ENCODE data around the gene CDC42BPA.
"Not testable (repeated sequence)": the region's sequence is repeated elsewhere in the genome, so short reads cannot be mapped to it uniquely, and the experiment has no call there.

Gene CDC42BPA

DNA sequence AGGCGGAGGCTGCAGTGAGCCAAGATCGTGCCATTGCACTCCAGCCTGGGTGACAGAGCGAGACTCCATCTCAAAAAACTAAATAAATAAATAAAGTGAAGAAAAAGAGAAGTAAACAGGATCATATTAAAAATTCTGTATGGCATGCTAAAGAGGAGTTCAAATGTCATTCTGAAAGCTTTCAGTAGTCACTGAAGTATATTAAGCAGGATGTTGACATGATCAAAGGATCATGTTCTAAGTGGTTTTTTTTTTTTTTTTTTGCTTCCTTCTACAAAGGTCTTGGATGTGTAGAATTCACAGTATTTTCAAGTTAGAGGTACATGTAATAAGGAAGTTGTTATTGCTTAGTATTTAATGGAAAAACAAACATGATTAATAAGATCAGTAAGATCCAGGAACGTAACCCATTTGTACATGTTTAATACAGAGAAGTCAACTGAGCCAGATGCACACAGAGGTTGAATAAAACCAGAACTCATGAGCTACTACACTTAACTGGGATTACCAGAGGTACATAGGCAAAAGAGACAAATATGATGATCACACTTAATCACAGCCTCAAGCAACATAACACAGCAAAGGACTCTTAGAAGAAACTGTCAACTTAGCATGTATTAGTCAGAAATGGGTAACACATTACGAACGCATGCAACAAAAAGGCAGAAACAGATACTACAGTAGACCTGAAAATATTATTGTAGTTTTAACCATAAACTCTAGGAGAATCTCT, 12.2 kb downstream of the CDC42BPA start:
- DNase-seq = no peak

DNA sequence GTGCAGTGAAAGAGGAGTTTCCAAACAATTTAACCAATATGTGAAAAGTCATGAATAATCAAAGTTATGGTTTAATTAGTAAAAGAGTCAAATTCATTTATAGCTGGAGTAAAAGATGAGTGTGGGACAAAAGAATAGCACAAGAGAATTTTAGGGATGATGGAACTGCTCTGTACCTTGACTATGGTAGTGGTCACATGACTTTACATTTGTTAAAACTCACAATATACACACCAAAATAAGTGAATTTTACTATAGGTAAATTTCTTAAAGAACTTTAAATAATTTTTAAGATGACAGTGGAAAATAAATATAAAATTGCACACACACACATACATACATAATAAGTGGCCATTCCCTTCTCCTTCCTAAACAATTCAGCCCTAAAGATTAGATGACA, 13.6 kb downstream of the CDC42BPA start:
- DNase-seq = no peak

DNA sequence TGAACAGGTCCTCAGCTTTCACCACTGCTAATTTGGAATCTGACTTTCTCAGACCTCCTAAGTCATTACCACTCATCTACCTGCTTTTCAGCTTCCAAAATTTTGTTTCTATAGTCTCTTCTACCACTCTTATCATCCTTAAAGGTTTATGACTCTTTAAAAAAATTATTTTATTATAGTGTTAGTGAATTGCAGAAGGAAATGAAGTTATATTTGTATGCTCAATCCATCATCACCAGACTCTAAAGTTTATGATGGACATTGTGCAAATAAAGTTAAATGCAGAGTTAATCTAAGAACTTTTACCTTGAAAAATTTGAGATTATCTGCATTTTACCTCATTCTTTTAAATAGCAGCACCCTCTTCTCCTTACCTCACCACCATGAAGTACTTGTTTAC, 14.6 kb downstream of the CDC42BPA start:
- DNase-seq = no peak

DNA sequence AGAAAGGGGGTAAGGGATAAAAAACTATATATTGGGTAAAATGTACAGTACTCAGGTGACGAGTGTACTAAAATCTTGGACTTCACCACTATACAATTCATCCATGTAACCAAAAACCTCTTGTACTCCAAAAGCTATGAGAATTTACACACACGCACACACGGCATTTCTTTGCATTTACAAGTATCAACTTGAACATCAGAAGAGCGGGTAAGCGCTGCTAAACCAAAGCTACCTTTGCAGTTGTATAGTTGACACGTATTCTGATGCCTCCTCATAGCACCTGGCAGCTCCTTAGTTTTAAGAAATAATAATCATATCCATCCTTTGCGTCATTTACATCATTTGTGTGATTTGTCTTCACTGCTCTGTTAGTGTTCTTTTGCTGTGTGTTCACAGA, 17.6 kb downstream of the CDC42BPA start:
- no peak for DNase-seq

DNA sequence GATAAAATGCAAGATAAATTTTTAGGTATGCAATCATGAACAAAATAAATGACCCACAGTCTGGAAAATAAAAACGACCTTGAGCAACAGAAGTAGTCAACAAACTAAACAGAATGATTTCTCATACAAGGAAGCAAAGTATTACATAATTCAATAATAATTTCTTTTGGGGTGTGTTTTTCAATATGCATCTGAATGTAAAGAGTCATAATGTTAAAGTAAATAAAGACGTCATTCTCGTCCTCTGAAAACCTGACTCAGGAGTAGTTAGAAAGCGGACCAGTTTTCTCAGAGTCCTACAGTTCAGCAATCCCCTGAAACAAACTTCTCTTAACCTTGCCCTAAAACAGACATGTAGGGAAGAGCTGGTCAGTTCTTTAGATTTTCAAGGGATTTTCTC, 18.6 kb downstream of the CDC42BPA start:
- no peak for DNase-seq

DNA sequence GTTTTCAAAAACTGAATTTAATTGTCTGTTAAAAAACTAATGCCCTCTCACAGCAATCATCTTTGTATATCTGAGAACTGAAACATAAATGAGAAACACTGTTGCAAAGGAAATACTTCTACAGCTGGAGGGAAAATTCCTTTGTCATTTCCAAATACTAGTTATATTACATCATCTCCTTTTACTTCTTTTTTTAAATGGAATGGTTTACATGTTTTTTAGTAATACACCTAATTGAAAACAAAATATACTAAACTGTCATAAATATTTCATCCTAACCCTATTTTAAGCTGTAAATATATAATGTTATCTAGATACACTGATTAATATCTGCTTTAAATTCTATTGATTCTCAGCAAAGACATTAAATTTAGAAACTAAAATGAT, 19.1 kb downstream of the CDC42BPA start:
- DNase-seq = no peak

DNA sequence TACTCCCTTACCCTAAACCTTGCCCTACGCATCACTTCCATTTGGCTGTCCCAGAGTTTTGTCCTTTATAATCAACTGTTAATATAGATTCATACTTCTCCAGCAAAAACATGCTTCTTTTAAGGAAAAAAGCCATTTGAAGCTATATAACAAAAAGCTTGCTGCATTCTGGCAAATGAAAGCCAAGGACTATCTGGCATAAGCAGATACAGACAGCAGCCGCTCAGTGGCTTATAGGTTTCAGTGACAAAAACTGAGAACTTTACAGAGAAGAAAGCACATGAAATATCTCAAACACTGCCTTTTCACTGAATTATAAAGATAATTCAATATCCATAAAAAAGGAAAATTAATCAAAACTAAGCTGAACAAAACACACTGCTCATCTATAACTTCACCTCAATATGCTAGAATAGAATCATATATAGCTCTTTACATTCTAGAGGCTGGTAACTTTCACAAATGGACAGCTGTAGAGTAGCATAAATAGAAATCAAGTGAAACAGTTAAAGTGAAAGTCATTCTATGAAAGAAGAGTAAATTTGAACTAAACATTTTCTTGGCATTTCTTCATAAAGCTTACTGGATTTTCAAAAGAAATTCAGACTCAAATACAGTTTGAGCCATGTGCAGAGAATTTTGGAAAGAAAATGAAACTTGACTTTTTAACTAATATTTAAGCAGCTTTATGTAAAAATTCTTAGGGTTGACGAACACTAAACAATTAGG, 19.6 kb downstream of the CDC42BPA start:
- no peak for DNase-seq

DNA sequence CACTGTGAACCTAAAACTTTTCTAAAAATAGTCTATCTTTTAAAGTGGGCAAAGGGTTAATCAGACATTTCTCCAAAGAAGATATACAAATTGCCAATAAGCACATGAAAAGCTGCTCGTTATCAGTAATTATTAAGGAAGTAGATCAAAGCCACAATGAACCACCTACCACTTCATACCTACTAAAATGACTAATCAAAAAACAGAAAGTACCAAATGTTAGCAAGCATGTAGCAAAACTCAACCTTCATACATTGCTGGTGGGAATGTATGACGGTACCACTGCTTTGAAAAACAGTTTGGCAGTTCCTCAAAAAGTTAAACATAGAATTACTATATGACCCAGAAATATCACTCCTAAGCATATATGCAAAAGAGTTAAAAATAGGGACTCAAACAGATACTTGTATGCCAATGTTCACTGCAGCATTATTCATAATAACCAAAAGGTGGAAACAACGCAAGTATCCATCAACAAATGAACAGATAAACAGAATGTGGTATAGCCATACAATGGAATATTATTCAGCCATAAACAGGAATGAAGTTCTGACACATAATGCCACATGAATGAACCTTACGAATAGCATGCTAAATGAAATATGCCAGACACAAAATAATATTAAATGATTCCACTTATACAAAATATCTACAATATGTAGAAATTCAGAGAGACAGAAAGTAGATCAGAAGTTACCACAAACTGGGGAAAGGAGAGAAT, 21.1 kb downstream of the CDC42BPA start:
- no peak for DNase-seq

DNA sequence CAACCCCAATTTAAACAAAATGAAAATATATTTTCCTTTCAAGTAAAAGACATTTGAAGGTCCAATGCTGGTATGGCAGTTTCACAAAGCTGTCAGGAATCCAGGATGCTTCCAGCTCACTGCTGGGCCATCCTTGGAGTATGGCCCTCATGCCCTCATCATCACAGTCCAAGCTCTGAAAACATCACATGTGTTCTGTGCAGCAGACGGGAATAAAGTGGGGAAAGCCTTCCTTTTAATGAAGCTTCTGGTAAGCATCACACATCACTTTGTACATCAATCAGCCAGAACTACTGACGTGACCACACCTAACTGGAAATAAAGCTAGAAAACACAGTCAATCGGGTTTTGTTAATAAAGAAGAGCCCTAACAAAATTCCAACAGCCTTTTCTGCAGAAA, 22.7 kb downstream of the CDC42BPA start:
- DNase-seq = no peak

DNA sequence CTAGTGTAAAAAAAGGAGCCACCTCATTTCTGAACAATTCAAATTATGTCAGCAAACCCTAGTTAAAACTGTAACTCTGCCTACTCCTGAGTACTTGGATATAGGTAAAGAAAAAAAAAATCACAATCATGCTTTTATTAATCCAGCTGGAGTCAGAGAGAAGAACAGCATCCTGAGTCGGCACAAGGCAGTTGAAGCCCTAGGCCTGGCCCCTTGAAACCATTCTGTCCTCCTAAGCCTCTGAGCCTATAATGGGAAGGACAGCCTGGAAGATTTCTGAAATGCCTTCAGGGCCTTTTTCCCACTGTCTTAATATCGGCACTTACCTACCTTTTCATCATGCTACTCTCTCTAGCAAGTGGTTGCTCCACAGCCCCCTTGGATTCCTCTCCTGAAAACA, 32.5 kb downstream of the CDC42BPA start:
- DNase-seq = no peak

DNA sequence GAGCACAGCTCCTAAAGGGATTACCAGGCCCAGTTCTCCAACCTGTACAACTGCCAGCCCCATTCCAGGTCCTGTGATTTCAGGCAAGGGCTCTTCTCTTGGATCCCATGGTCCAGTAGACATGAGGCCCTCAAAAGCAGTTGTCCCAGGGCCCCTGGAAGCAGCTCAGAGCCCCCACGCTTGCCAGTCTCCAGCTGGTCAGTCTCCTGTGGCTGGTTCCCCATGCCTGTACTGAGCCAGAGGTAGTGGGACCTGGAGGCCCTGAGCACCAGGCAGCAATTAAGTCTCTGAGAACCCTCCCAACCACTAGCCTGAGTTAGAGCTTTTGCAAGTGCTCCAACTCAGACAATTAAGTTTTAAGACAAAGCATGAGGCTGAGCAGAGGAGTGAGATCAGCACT, 36.9 kb downstream of the CDC42BPA start:
- DNase-seq = no peak

DNA sequence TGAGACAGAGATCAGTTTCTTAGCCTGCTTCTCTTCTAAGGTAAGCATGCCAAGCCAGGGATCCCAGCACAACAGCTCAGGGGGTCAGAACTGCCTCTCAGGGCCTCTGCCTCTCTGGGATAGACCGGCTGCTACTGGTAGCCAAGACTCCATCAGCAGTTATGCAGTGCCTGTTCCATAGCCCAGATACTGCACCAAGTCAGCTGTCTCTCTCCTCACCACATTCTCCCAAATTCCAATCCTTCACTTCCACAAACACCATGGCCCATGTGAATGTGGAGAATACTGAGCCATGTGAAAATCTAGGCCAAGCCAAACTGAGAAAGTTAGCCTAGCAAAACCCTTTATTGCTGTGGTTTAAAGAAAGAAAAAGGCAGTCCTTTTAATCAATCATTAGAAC, 37.5 kb downstream of the CDC42BPA start:
- no peak for DNase-seq

DNA sequence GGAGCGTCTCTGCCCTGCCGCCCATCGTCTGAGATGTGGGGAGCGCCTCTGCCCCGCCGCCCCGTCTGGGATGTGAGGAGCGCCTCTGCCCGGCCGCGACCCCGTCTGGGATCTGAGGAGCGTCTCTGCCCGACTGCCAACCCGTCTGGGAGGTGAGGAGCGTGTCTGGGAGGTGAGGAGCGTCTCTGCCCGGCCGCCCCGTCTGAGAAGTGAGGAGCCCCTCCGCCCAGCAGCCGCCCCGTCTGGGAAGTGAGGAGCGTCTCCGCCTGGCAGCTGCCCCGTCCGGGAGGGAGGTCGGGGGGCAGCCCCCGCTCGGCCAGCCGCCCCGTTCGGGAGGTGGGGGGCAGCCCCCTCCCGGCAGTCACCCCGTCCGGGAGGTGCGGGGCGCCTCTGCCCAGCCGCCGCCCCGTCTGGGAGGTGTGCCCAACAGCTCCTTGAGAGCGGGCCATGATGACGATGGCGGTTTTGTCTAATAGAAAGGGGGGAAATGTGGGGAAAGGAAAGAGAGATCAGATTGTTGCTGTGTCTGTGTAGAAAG, 42.1 kb downstream of the CDC42BPA start:
- DNase-seq = not testable (repeated sequence)

DNA sequence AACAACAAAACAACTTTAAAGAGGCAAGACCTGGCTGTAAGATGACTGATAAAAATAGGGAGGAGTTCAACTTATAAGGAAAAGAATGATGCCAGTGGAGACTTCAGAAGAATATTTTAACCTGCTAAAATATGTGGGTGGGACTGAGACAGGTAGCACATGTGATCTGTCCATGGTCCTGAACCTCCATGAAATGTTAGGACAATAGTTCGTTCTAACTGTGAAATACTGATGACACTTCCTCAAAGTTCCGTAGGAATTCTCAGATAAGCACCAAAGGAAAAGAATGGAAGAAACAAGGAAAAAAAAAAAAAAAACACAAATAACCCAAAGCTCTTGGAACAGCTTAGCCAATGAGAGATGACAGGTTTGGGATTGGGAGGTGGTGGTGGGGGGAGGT, 44.7 kb downstream of the CDC42BPA start:
- no peak for DNase-seq

DNA sequence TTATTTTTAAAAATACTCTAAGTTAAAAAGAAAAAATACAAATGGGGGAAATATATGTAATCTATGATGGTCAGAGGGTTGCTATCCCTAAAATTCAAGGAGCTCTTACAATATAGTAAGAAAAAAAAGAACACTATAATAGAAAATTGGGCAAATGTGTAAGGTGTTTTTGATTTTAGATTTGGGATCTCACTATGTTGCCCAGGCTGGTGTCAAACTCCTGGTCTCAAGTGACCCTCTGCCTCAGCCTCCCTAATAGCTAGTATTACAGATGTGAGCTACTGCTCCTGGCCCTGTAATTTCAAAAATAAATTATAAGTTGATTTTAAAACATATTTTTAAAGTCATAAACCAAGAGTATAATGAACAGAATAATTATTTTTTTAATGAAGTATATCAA, 45.9 kb downstream of the CDC42BPA start:
- no peak for DNase-seq

DNA sequence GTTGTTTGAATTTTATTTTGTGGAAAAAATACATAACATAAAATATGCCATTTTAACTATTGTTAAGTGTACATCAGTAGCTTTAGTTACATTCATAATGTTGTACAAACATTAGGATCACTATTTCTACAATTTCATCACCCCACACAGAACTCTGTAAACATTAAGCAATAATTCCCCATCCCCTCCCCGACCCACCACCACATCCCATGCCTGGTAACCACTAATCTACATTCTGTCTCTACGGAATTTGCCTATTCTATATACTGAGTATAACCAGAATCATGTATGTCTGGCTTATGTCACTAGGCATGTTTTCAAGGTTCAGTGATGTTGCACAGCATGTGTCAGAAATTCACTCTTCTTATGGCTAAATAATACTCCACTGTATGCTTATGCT, 47.7 kb downstream of the CDC42BPA start:
- DNase-seq = no peak

DNA sequence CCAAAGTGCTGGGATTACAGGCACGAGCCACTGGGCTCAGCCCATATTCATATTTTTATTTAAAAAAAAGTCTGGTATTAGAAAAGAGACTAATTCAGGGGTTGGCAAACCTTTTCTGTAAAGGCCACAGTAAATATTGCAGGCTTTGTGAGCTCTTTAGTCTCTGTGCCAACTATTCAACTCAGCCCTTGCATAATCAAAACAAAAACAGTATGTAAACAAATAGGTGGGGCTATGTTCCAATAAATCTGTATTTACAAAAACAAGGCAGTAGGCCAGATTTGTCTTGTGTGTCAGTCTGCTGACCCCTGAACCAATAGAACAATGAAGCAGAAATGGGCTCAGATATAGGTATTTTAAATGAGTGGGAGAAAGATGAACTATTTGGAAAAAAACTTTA, 49.3 kb downstream of the CDC42BPA start:
- DNase-seq = no peak

DNA sequence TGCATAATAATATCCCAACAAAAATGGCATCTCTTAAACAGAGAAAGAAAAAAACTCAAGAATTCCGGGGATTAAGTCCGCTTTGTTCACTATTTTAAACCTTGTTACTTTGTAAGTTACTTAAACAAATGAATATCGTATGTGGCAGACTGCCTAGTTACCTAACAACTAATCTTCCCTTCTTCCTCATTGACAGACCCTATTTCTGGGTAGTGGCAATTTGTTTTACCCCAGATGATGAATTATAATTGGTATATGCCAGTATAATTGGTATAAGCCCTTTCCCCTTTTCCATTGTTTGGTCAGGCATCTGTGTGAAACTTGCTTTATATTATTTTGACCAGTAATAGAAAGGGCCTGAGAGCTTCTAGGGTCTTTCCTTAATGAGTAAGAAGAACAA, 52.4 kb downstream of the CDC42BPA start:
- DNase-seq = no peak

DNA sequence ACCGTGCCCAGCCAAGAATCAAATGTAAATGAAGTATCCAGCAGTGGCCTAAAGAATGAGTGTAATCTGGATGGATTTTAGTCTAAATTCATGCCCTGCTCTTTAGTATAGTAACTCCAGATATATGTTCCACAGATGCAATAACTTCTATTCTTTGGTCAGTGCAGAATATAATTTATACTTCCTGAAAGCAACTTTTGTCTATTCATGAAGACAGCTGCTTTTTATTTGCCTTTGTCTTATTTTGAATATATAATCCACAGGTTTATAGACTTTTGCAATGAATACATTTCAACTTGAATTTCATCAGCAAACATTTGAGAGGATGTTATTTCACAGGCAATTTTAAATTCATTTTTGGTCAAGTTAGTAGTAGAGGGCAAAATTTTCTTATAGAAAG, 54.4 kb downstream of the CDC42BPA start:
- DNase-seq = no peak

DNA sequence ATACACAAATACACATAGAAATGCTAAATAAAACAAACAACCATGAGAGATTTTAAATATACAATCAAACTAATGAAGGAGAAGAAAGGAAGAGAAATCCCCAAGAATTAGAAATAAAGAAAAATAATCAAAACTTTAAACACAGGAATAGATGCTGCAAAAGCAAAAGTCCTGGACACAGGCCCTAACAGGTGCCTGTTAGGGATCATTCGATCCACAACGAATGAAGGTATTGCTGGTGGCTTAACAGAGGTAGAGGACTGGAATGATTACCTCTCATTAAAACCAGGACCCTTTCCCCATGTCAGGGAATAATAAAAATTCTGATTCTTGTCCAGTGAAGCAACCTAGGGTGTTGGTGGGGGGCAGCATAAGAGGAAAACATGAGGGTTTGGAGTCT, 56.8 kb downstream of the CDC42BPA start:
- no peak for DNase-seq

DNA sequence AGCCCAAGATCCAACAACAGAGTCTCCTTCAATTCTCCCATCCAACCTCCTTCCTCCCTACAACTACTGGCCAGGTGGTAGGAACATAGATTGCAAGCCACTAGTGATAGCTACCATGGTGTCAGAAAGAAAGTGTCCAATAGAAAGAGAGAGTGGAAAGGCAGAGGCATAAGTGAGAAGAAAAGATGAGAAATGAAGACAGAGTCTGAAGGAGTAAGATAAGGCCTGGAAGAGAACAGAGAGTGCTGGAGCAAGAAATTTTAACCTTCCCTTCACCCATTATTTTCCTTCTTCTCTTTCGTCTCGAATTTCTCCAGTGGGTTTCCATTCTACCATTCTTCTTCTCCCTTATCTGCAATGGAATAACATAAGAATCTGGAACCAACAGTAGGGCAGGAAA, 57.9 kb downstream of the CDC42BPA start:
- DNase-seq = no peak

DNA sequence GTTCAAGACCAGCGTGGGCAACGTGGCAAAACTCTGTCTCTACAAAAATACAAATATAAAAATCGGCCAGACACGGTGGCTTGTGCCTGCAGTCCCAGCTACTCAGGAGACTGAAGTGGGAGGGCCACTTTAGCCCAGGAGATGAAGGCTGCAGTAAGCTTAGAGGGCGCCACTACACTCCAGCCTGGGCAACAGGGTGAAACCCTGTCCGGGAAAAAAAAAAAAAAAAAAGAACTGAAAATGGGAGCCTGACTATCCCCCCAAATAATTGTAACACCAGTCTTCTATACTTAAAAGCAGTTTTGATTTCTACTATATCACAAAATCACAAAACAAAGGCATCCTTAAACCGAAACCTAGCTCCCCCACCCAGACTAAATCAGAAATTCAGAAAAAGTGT, 60.3 kb downstream of the CDC42BPA start:
- no peak for DNase-seq

DNA sequence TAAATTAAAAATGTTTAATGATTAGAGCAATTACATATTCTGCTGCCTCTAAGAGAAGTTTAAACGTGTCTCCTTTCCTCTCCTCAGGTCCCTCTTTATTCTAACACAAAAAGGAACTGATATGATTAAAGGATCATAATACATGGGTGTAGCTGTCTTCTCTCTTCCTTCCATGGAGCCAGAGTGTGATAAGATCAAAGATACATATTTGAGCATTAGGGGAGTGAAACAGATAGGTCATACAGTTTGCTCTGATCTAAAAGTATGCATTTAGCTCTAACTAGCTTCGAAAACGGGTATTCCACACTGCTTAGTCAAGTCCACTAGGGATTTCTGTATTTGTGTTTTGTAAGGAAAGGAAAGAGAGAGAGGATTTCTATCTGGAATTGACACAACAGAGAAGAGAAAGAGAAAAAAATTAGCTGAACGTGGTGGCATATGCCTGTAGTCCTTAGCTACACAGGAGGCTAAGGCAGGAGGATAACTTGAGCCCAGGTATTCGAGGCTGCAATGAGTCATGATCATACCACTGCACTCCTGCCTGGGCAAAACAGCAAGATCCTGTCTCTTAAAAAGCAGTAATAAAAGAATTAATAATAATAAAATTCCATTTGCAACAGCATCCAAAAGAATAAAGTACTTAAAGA, 63.1 kb downstream of the CDC42BPA start:
- no peak for DNase-seq
